CD4-positive, alpha-beta T cell (primary cell): ENCODE measurements around the gene MEGF8. TPM values are rescaled to one million over a fixed set of nuclear protein-coding genes. Genes with fewer than 3 reads are reported as not detected.
A peak's percentile ranks its signal among the peaks of the same experiment; 100 is the strongest.

Experiments used
- ATAC-seq: fragments of 200-7000 bp; cut with Tn5 transposase; one replicate; pipeline ENCODE4 v1.10.0; 2022; ENCODE audit warnings: mild to moderate bottlenecking; ENCODE audit not compliant: poor library complexity
- CTCF ChIA-PET: fragments of 350-600 bp; sonication (Branson Sonifier 250); formaldehyde crosslinking; loops from one replicate; lab custom pipeline; 2021; ENCODE audit warnings: antibody characterized with exemption, inconsistent platforms; lab: Charles Lee
- POLR2A ChIA-PET: fragments of 350-600 bp; sonication (Branson Sonifier 250); formaldehyde crosslinking; loops from one replicate; lab custom pipeline; 2021; ENCODE audit warnings: antibody characterized with exemption, inconsistent platforms; lab: Charles Lee
- DNase-seq, 14 experiments: peaks; one replicate each; pipeline ENCODE4 v3.0.0-alpha.2; 2013 to 2020; ENCODE audit warnings: mixed read lengths in 2 of 14
- H3K27ac ChIP-seq, 2 donors: one replicate each; pipeline versions ENCODE4 v1.5.1 to v1.7.0; 2013; ENCODE audit warnings: low read length in 2 of 2, low read depth in 1 of 2, mild to moderate bottlenecking in 1 of 2
- H3K27me3 ChIP-seq, 2 experiments: 1 replicate in 1 of 2; 2 replicates in 1 of 2; pipeline versions ENCODE4 v1.6.1 to v1.7.0; 2013; ENCODE audit warnings: low read length in 2 of 2, control low read depth in 1 of 2, mild to moderate bottlenecking in 1 of 2, moderate library complexity in 1 of 2; ENCODE audit not compliant: insufficient read depth in 2 of 2, control insufficient read depth in 1 of 2
- H3K36me3 ChIP-seq: one replicate; pipeline ENCODE4 v1.6.1; 2013; ENCODE audit warnings: low read length, control low read depth; ENCODE audit not compliant: insufficient read depth
- H3K4me1 ChIP-seq: one replicate; pipeline ENCODE4 v1.6.1; 2013; ENCODE audit warnings: low read length, control low read depth; ENCODE audit not compliant: insufficient read depth
- H3K4me3 ChIP-seq: one replicate; pipeline ENCODE4 v1.5.1; 2013; ENCODE audit warnings: mild to moderate bottlenecking, low read length, moderate library complexity
- H3K9me3 ChIP-seq, 2 experiments: 1 replicate in 1 of 2; 2 replicates in 1 of 2; pipeline versions ENCODE4 v1.6.1 to v1.7.0; 2013; ENCODE audit warnings: low read length in 2 of 2, mild to moderate bottlenecking in 2 of 2, control low read depth in 1 of 2, moderate library complexity in 1 of 2; ENCODE audit not compliant: control insufficient read depth in 1 of 2, insufficient read depth in 1 of 2
- H3K27ac Mint-ChIP-seq: one replicate; pipeline ENCODE4 v1.8.0; 2020; ENCODE audit warnings: mixed read lengths
- H3K27me3 Mint-ChIP-seq: one replicate; pipeline ENCODE4 v1.8.0; 2021; ENCODE audit warnings: mixed read lengths
- H3K36me3 Mint-ChIP-seq: one replicate; pipeline ENCODE4 v1.8.0; 2021; ENCODE audit warnings: low read depth, mixed read lengths
- H3K4me1 Mint-ChIP-seq: one replicate; pipeline ENCODE4 v1.8.0; 2021; ENCODE audit warnings: low read depth, mixed read lengths
- H3K4me3 Mint-ChIP-seq: one replicate; pipeline ENCODE4 v1.8.0; 2020; ENCODE audit warnings: mild to moderate bottlenecking, mixed read lengths
- H3K9me3 Mint-ChIP-seq: one replicate; pipeline ENCODE4 v1.8.0; 2020; ENCODE audit warnings: mixed read lengths
- intact Hi-C, 2 experiments: fragments of 100-400 bp; cut with DNase I in 1 of 2; cut with micrococcal nuclease in 1 of 2; formaldehyde crosslinking; loops; one replicate each; pipeline versions ENCODE4 v1.15.1 to v1.9.0; 2023 to 2025; cut with DNase I, micrococcal nuclease
- total RNA-seq, 174 experiments: library from RNA in 2 of 174; stranded (reverse) in 2 of 174; gene quantifications; one replicate each; pipeline ENCODE4 v1.2.3 and lab custom pipeline; 2021 to 2026
- TF ChIP-seq, protein P1 (sequence below): fragments of 200-600 bp; IDR thresholded peaks from one replicate; pipeline ENCODE4 v1.8.0; 2022; ENCODE audit warnings: antibody characterized with exemption, mild to moderate bottlenecking

Gene MEGF8
- total RNA-seq, 2 experiments from 2014 or later = 4.1 to 4.2 TPM

DNA sequence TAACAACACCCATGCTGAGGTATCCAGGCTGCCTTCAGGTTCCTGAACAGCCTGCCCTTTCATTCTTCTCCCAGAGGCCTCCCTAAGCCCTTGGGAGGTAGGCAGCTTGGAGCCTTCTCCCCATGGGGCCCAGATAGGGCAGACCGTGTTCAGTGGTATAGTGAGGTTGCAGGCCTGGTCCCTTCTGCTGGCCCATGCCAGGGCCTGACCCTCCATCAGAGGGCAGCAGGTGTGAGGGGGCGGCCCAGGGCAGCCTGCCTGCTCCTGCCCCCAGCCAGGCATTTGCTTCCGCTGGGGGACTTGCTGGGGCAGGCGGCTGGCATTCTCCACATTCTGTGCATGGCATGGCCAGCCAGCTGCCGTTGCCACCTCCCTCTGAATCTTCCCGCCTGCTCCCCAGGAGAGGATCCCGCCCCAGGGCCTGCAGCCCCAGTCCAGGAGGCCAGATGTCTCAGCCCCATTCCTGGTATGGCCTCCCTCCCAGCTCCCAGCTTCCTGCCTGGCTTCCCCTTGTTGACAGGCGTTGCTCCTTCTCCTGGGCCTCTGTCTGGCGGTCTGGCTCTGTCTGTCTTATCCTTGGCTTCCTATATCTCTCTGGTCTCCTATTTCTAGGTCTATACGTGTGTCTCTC is 47.5 kb upstream of the MEGF8 start:
- peak overlapping the region; percentile 84 for H3K27ac Mint-ChIP-seq
- ATAC-seq = no peak
- TF ChIP-seq, protein P1, sequence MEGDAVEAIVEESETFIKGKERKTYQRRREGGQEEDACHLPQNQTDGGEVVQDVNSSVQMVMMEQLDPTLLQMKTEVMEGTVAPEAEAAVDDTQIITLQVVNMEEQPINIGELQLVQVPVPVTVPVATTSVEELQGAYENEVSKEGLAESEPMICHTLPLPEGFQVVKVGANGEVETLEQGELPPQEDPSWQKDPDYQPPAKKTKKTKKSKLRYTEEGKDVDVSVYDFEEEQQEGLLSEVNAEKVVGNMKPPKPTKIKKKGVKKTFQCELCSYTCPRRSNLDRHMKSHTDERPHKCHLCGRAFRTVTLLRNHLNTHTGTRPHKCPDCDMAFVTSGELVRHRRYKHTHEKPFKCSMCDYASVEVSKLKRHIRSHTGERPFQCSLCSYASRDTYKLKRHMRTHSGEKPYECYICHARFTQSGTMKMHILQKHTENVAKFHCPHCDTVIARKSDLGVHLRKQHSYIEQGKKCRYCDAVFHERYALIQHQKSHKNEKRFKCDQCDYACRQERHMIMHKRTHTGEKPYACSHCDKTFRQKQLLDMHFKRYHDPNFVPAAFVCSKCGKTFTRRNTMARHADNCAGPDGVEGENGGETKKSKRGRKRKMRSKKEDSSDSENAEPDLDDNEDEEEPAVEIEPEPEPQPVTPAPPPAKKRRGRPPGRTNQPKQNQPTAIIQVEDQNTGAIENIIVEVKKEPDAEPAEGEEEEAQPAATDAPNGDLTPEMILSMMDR = no peak
- H3K4me3 Mint-ChIP-seq = no peak overlapping the region
- H3K27ac ChIP-seq = no peak overlapping the region
- no peaks in the 10 kb centered on the region for H3K9me3 Mint-ChIP-seq
- H3K9me3 ChIP-seq = no peaks in the 10 kb centered on the region
- DNase-seq = peak in 2 of 14 experiments; percentile 1 to 23
- H3K4me1 Mint-ChIP-seq = peaks cover 52% of the 10 kb centered on the region
- H3K36me3 Mint-ChIP-seq = peaks cover 21% of the 10 kb centered on the region
- H3K27me3 ChIP-seq = no peaks in the 10 kb centered on the region
- ChIA-PET CTCF (no interaction called here), POLR2A (interaction anchor here (2.5 to 4.5 kb wide), 2 partner anchors 8 to 34 kb away, joined by 44 to 53 read pairs; partner anchors contain the start of genes CIC and GSK3A)
- intact Hi-C loops = loop anchor here in 1 of 2 experiments (2.0 kb wide), 1 partner anchor 33 kb away; no protein-coding TSS in a partner anchor
- no peaks in the 10 kb centered on the region for H3K27me3 Mint-ChIP-seq
- H3K4me1 ChIP-seq = peaks cover 85% of the 10 kb centered on the region
- peaks cover 21% of the 10 kb centered on the region for H3K36me3 ChIP-seq
- H3K4me3 ChIP-seq = no peak overlapping the region

DNA sequence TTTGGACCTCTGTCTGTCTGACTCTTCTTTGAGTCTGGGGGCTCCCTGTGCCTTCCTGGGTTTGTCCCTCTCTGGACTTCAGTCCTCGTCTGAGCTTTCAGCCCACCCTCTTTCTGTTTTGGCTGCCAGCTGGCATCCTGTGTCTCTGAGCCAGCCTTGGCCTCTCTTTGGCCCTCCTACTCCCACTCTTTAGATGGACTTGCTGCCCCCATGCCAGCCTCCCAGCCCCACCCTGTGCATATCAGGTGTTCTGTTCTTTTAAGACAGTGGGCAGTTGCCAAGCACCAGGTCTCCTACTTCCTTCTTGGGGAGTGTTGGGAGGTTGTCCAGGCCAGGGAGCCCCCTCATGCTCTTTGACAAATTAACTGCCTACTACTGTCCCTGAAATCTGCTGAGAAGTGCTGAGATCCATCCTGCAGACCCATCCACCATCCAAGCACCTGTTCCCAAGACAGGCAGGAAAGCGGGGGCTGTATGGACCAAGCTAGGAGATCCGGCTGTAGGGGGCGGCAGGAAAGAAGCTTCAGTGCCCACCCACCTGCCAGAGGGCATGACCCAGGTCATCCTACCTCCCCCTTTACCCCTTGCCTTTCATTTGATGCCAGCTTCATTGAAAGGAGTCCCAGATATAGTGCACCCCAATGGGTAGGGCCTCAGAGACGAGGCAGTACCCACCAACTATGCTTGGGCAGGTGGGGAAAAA is 46.8 kb upstream of the MEGF8 start:
- Histone ChIP-seq H3K9me3 (no peaks in the 10 kb centered on the region), H3K36me3 (peaks cover 14% of the 10 kb centered on the region), H3K27ac (no peak overlapping the region), H3K27me3 (no peaks in the 10 kb centered on the region), H3K4me3 (no peak overlapping the region), H3K4me1 (peaks cover 90% of the 10 kb centered on the region)
- ATAC-seq (no peak), DNase-seq (peak in 3 of 14 experiments; percentile 0 to 31 (median 21))
- H3K27ac Mint-ChIP-seq = peak overlapping the region; percentile 84
- TF ChIP-seq, protein P1 = no peak
- intact Hi-C loops = loop anchor here in 1 of 2 experiments (2.0 kb wide), 1 partner anchor 34 kb away; no protein-coding TSS in a partner anchor
- H3K9me3 Mint-ChIP-seq = no peaks in the 10 kb centered on the region
- H3K4me3 Mint-ChIP-seq = peak overlapping the region; percentile 89
- POLR2A ChIA-PET = interaction anchor here (1.0 to 4.5 kb wide), 5 partner anchors 9 to 146 kb away, joined by 3 to 53 read pairs (median 6); partner anchors contain the start of genes CIC, GSK3A and POU2F2
- CTCF ChIA-PET = interaction anchor here (1.0 to 3.9 kb wide), 7 partner anchors 8 to 94 kb away, joined by 3 to 30 read pairs (median 8); partner anchors contain the start of genes CIC and GSK3A
- peaks cover 52% of the 10 kb centered on the region for H3K4me1 Mint-ChIP-seq
- no peaks in the 10 kb centered on the region for H3K27me3 Mint-ChIP-seq
- peaks cover 17% of the 10 kb centered on the region for H3K36me3 Mint-ChIP-seq

DNA sequence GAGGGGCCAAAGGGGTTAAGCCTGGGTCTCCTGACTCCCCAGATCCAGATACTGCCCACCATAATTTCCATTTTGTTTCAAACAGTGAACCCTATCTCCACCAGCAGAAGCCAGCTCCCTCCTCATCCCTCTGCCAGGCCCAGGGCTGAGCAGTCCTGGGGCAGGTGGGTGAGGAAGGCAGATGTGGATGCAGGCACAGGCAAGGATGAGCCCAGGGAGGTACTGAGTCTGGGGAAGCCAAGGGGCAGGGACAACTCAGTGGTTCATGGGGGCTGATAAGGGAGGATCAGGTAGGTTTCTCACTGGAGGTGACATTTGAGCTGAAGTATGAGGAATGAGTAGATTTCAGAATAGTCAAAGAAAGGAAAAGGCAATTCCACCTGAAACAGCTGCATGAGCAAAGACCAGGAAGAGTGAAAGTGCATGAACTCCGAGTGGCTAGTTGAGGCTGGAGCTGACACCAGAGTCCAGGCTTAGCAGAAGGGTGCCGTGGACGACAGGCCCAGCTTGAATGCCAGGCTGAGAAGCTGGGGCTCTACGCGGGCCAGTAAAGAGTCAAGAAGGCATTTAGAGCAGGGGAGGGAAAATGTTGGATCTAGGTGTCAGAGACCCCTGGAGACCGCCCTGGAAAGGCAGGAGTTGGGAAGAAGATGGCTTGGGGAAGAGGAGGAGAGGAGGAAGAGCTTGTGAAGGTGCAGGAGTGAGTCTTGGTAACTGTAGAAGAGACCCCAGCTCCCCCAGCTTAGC is 46.1 kb upstream of the MEGF8 start:
- DNase-seq = peak in 1 of 14 experiments; percentile 24
- POLR2A ChIA-PET = interaction anchor here (1.0 to 4.5 kb wide), 10 partner anchors 9 to 147 kb away, joined by 3 to 53 read pairs (median 4); partner anchors contain the start of genes CIC, DEDD2, GSK3A and PAFAH1B3
- intact Hi-C loops = loop anchor here in 1 of 2 experiments (2.0 kb wide), 1 partner anchor 35 kb away; no protein-coding TSS in a partner anchor

More for the DNA sequence above, 46.1 kb upstream of the MEGF8 start:
- CTCF ChIA-PET = interaction anchor here (0.6 to 3.9 kb wide), 17 partner anchors 9 to 159 kb away, joined by 3 to 30 read pairs (median 5); partner anchors contain the start of genes CIC, ERF, GSK3A and PAFAH1B3
- H3K27ac Mint-ChIP-seq = peak overlapping the region; percentile 84
- peaks cover 15% of the 10 kb centered on the region for H3K36me3 Mint-ChIP-seq
- TF ChIP-seq, protein P1 = no peak
- no peaks in the 10 kb centered on the region for H3K9me3 ChIP-seq
- no peaks in the 10 kb centered on the region for H3K27me3 ChIP-seq
- peak overlapping the region; percentile 89 for H3K4me3 Mint-ChIP-seq
- ATAC-seq = no peak
- H3K27me3 Mint-ChIP-seq = no peaks in the 10 kb centered on the region
- H3K4me3 ChIP-seq = peak overlapping the region; percentile 95
- H3K9me3 Mint-ChIP-seq = no peaks in the 10 kb centered on the region
- H3K4me1 Mint-ChIP-seq = peaks cover 52% of the 10 kb centered on the region
- H3K27ac ChIP-seq = peak overlapping the region; percentile 77 to 84
- H3K36me3 ChIP-seq = peaks cover 10% of the 10 kb centered on the region
- H3K4me1 ChIP-seq = peaks cover 87% of the 10 kb centered on the region
